CD14-positive monocyte (primary cell): ENCODE data around the gene FAM107B. TPM values are rescaled to one million over a fixed set of nuclear protein-coding genes. Genes with fewer than 3 reads are reported as not detected.
A peak's percentile ranks its signal among the peaks of the same experiment; 100 is the strongest.

Experiments used
- DNase-seq, 3 donors: peaks; one replicate each; pipeline ENCODE4 v3.0.0-alpha.2; 2011 to 2022
- H2AFZ ChIP-seq: 2 replicates; pipeline ENCODE4 v1.6.0; 2012; ENCODE audit warnings: mild to moderate bottlenecking, low read depth, low read length, inconsistent platforms; ENCODE audit not compliant: insufficient read depth, poor library complexity, severe bottlenecking
- H3K27ac ChIP-seq, 2 donors: 1 replicate in 1 of 2; 2 replicates in 1 of 2; pipeline ENCODE4 v1.5.1; 2012 to 2013; ENCODE audit warnings: low read length in 2 of 2, control low read depth in 1 of 2, inconsistent platforms in 1 of 2, low read depth in 1 of 2, mild to moderate bottlenecking in 1 of 2
- H3K27me3 ChIP-seq, 2 donors: one replicate each; pipeline versions ENCODE4 v1.6.0 to v1.6.1; 2011 to 2013; ENCODE audit warnings: low read length in 2 of 2; ENCODE audit not compliant: control insufficient read depth in 2 of 2, insufficient read depth in 2 of 2
- H3K36me3 ChIP-seq, 2 donors: replicated peaks in 1 of 2; 1 replicate in 1 of 2; 2 replicates in 1 of 2; pipeline versions ENCODE4 v1.5.1 to v1.6.1; 2012 to 2013; ENCODE audit warnings: low read length in 2 of 2, control low read depth in 1 of 2, inconsistent platforms in 1 of 2, mild to moderate bottlenecking in 1 of 2; ENCODE audit not compliant: insufficient read depth in 2 of 2, control insufficient read depth in 1 of 2
- H3K4me1 ChIP-seq, 2 donors: 1 replicate in 1 of 2; 2 replicates in 1 of 2; pipeline versions ENCODE4 v1.5.1 to v1.6.1; 2012 to 2013; ENCODE audit warnings: low read length in 2 of 2, control low read depth in 1 of 2, inconsistent platforms in 1 of 2, mild to moderate bottlenecking in 1 of 2, moderate library complexity in 1 of 2; ENCODE audit not compliant: insufficient read depth in 2 of 2, control insufficient read depth in 1 of 2
- H3K4me2 ChIP-seq: replicated peaks from 2 replicates; pipeline ENCODE3; 2012; ENCODE audit warnings: low read length, moderate library complexity, mild to moderate bottlenecking; ENCODE audit not compliant: poor library complexity, severe bottlenecking; ENCODE audit errors: extremely low read depth
- H3K4me3 ChIP-seq, 3 experiments: fragments of 200-600 bp in 1 of 3; sonication (generic) in 1 of 3; replicated peaks in 1 of 3; 1 replicate in 2 of 3; 2 replicates in 1 of 3; pipeline ENCODE4 v1.5.1; 2011 to 2013; ENCODE audit warnings: low read length in 3 of 3, mild to moderate bottlenecking in 3 of 3, control low read depth in 2 of 3, low read depth in 2 of 3, inconsistent platforms in 1 of 3, moderate library complexity in 1 of 3
- H3K79me2 ChIP-seq: 2 replicates; pipeline ENCODE4 v1.6.0; 2012; ENCODE audit warnings: mild to moderate bottlenecking, control low read depth, inconsistent platforms, low read length, moderate library complexity; ENCODE audit not compliant: insufficient read depth
- H3K9ac ChIP-seq: 2 replicates; pipeline ENCODE4 v1.6.0; 2017; ENCODE audit warnings: low read length, mild to moderate bottlenecking; ENCODE audit not compliant: insufficient read depth, poor library complexity, severe bottlenecking
- H3K9me3 ChIP-seq, 2 donors: replicated peaks in 1 of 2; 1 replicate in 1 of 2; 2 replicates in 1 of 2; pipeline versions ENCODE4 v1.5.1 to v1.6.1; 2012 to 2013; ENCODE audit warnings: low read length in 2 of 2, control low read depth in 1 of 2; ENCODE audit not compliant: control insufficient read depth in 1 of 2, insufficient read depth in 1 of 2
- H4K20me1 ChIP-seq: 2 replicates; pipeline ENCODE4 v1.6.0; 2012; ENCODE audit warnings: mild to moderate bottlenecking, low read length, control low read depth, moderate library complexity; ENCODE audit not compliant: insufficient read depth
- H3K27ac Mint-ChIP-seq, 7 donors: one replicate each; pipeline ENCODE4 v1.8.0; 2020; ENCODE audit warnings: mild to moderate bottlenecking in 7 of 7, mixed read lengths in 7 of 7, moderate library complexity in 6 of 7, inconsistent platforms in 2 of 7
- H3K27me3 Mint-ChIP-seq, 3 donors: one replicate each; pipeline ENCODE4 v1.8.0; 2021 to 2022; ENCODE audit warnings: low read depth in 3 of 3, mild to moderate bottlenecking in 3 of 3, mixed read lengths in 3 of 3, moderate library complexity in 3 of 3, inconsistent platforms in 1 of 3
- H3K36me3 Mint-ChIP-seq, 2 donors: one replicate each; pipeline ENCODE4 v1.8.0; 2020; ENCODE audit warnings: mixed read lengths in 2 of 2, inconsistent platforms in 1 of 2, mild to moderate bottlenecking in 1 of 2
- H3K4me1 Mint-ChIP-seq: one replicate; pipeline ENCODE4 v1.8.0; 2020; ENCODE audit warnings: mild to moderate bottlenecking, mixed read lengths
- H3K4me3 Mint-ChIP-seq, 2 donors: one replicate each; pipeline ENCODE4 v1.8.0; 2020; ENCODE audit warnings: mild to moderate bottlenecking in 2 of 2, mixed read lengths in 2 of 2, moderate library complexity in 1 of 2
- H3K9me3 Mint-ChIP-seq, 7 donors: one replicate each; pipeline ENCODE4 v1.8.0; 2020 to 2022; ENCODE audit warnings: mixed read lengths in 7 of 7, mild to moderate bottlenecking in 6 of 7, moderate library complexity in 6 of 7, inconsistent platforms in 2 of 7
- WGBS: methylation state at CpG from one replicate; pipeline ENCODE4 v1.1.5; 2013; ENCODE audit warnings: missing lambda C conversion rate; ENCODE audit not compliant: insufficient coverage; 5-methylcytosine and 5-hydroxymethylcytosine counted together
- intact Hi-C, 2 donors: fragments of 100-400 bp; cut with micrococcal nuclease; formaldehyde crosslinking; loops; one replicate each; pipeline versions ENCODE4 v1.15.0 to v1.15.1; 2023
- polyA plus RNA-seq, 3 donors: library from polyadenylated mRNA; depleted of rRNA in 1 of 3; unstranded in 2 of 3; stranded (reverse) in 1 of 3; fragments of 300-500 nt in 2 of 3; fragments of >200 nt in 1 of 3; fragmentation: Illumina TruSeq in 2 of 3; gene quantifications; 1 replicate in 2 of 3; 2 replicates in 1 of 3; pipeline ENCODE4 v1.2.3, GENCODE V29; 2012 to 2021
- TF ChIP-seq, protein P1 (sequence below): fragments of 200-600 bp; IDR thresholded peaks from one replicate; pipeline ENCODE4 v1.8.0; 2022; ENCODE audit warnings: antibody characterized with exemption, mild to moderate bottlenecking

Gene FAM107B
- polyA plus RNA-seq, 3 donors, result 27.2 to 68.5 (median 28.4) TPM

GRCh38 chr10:14523286-14523685, 251.4 kb downstream of the FAM107B start:
- H3K9me3 ChIP-seq, result no peaks in the 10 kb centered on the region
- no peaks in the 10 kb centered on the region for H3K4me1 Mint-ChIP-seq
- H3K36me3 ChIP-seq, result peaks cover 67 to 96% of the 10 kb centered on the region in 2 donors
- no peak overlapping the region for H3K4me3 Mint-ChIP-seq
- H3K4me2 ChIP-seq, result no peak overlapping the region
- H3K27me3 ChIP-seq, result no peaks in the 10 kb centered on the region
- peaks cover 85% of the 10 kb centered on the region for H4K20me1 ChIP-seq
- H3K9ac ChIP-seq, result no peak overlapping the region
- peak overlapping the region in 1 of 2 donors; percentile 14 for H3K27ac ChIP-seq
- H3K9me3 Mint-ChIP-seq, result no peaks in the 10 kb centered on the region
- TF ChIP-seq, protein P1, sequence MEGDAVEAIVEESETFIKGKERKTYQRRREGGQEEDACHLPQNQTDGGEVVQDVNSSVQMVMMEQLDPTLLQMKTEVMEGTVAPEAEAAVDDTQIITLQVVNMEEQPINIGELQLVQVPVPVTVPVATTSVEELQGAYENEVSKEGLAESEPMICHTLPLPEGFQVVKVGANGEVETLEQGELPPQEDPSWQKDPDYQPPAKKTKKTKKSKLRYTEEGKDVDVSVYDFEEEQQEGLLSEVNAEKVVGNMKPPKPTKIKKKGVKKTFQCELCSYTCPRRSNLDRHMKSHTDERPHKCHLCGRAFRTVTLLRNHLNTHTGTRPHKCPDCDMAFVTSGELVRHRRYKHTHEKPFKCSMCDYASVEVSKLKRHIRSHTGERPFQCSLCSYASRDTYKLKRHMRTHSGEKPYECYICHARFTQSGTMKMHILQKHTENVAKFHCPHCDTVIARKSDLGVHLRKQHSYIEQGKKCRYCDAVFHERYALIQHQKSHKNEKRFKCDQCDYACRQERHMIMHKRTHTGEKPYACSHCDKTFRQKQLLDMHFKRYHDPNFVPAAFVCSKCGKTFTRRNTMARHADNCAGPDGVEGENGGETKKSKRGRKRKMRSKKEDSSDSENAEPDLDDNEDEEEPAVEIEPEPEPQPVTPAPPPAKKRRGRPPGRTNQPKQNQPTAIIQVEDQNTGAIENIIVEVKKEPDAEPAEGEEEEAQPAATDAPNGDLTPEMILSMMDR, result no peak
- H3K36me3 Mint-ChIP-seq, result peaks cover 61 to 88% of the 10 kb centered on the region in 2 donors
- no peak overlapping the region for H3K4me3 ChIP-seq
- peak overlapping the region in 5 of 7 donors; percentile 3 to 68 (median 41) for H3K27ac Mint-ChIP-seq
- no peak overlapping the region for H2AFZ ChIP-seq
- H3K79me2 ChIP-seq, result peaks cover 85% of the 10 kb centered on the region
- DNase-seq, result no peak
- intact Hi-C loops, result no loop called here
- no peaks in the 10 kb centered on the region for H3K27me3 Mint-ChIP-seq
- WGBS, result 92% methylated on average over 7 of the region's 10 CpGs
- no peaks in the 10 kb centered on the region for H3K4me1 ChIP-seq

DNA sequence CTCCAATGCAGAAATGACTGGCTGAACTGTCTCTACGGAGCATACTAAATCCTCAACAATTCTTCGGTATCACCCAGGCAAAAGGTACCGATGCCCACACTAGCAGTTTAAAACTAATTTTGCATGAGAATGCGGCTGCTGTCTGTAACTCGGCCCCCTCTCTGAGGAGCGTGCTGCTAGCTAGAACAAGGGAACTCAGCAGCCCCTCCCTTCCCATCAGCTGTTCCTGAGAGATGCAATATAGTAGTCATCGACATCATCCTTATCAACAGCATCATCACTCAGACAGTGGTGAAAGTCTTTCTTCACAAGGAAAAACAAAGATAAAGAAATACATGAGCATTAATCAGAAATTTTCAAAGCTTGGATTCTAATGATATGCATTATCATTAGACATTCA, 254.9 kb downstream of the FAM107B start:
- no peak overlapping the region for H3K9ac ChIP-seq
- intact Hi-C loops, result no loop called here
- no peak overlapping the region for H3K4me3 ChIP-seq
- H3K27ac ChIP-seq, result no peak overlapping the region
- H3K4me1 ChIP-seq, result no peaks in the 10 kb centered on the region
- H3K79me2 ChIP-seq, result peaks cover 56% of the 10 kb centered on the region
- DNase-seq, result no peak
- H3K9me3 Mint-ChIP-seq, result peaks cover 0 to 3% (median 0%) of the 10 kb centered on the region in 7 donors
- no peak overlapping the region for H3K4me3 Mint-ChIP-seq
- H4K20me1 ChIP-seq, result peaks cover 65% of the 10 kb centered on the region
- TF ChIP-seq, protein P1, result no peak
- no peaks in the 10 kb centered on the region for H3K9me3 ChIP-seq
- peaks cover 62 to 85% of the 10 kb centered on the region in 2 donors for H3K36me3 ChIP-seq
- H3K36me3 Mint-ChIP-seq, result peaks cover 54 to 78% of the 10 kb centered on the region in 2 donors
- no peaks in the 10 kb centered on the region for H3K27me3 ChIP-seq
- H2AFZ ChIP-seq, result no peak overlapping the region
- no peak overlapping the region for H3K4me2 ChIP-seq
- H3K27ac Mint-ChIP-seq, result no peak overlapping the region
- no peaks in the 10 kb centered on the region for H3K4me1 Mint-ChIP-seq
- 100% methylated on average over 5 of the region's 7 CpGs for WGBS
- no peaks in the 10 kb centered on the region for H3K27me3 Mint-ChIP-seq
